IPS-15b (cell line): ENCODE results near the gene ST6GAL2.

Source experiments
- H3K27me3 ChIP-seq: one replicate; pipeline ENCODE4 v1.6.1; 2013; ENCODE audit warnings: low read length; ENCODE audit not compliant: control insufficient read depth, insufficient read depth
- H3K36me3 ChIP-seq: one replicate; pipeline ENCODE4 v1.6.1; 2013; ENCODE audit warnings: low read length; ENCODE audit not compliant: control insufficient read depth, insufficient read depth
- H3K4me1 ChIP-seq: one replicate; pipeline ENCODE4 v1.6.1; 2013; ENCODE audit warnings: mild to moderate bottlenecking, low read length; ENCODE audit not compliant: control insufficient read depth, insufficient read depth
- H3K4me3 ChIP-seq: one replicate; pipeline ENCODE4 v1.5.1; 2013; ENCODE audit warnings: low read depth, low read length
- H3K9ac ChIP-seq: one replicate; pipeline ENCODE4 v1.6.1; 2013; ENCODE audit warnings: low read depth, mild to moderate bottlenecking, low read length
- H3K9me3 ChIP-seq: one replicate; pipeline ENCODE4 v1.6.1; 2013; ENCODE audit warnings: mild to moderate bottlenecking, low read length; ENCODE audit not compliant: control insufficient read depth, insufficient read depth

Gene ST6GAL2

GRCh38 chr2:106841886-106842645 lies 43.9 kb downstream of the ST6GAL2 start:
- H3K27me3 ChIP-seq: no peaks in the 10 kb centered on the region
- H3K9ac ChIP-seq: no peak overlapping the region
- no peak overlapping the region for H3K4me3 ChIP-seq
- H3K9me3 ChIP-seq: no peaks in the 10 kb centered on the region
- H3K36me3 ChIP-seq: no peaks in the 10 kb centered on the region
- no peaks in the 10 kb centered on the region for H3K4me1 ChIP-seq

- no peaks in the 10 kb centered on the region for H3K9me3 ChIP-seq
- no peaks in the 10 kb centered on the region for H3K4me1 ChIP-seq
- H3K36me3 ChIP-seq: no peaks in the 10 kb centered on the region
- no peak overlapping the region for H3K4me3 ChIP-seq
- no peak overlapping the region for H3K9ac ChIP-seq
- no peaks in the 10 kb centered on the region for H3K27me3 ChIP-seq
These were observed 45.1 kb downstream of the ST6GAL2 start for GRCh38 chr2:106840818-106841217.

GRCh38 chr2:106839849-106840595 lies 45.9 kb downstream of the ST6GAL2 start:
- Histone ChIP-seq H3K36me3 (no peaks in the 10 kb centered on the region), H3K4me1 (no peaks in the 10 kb centered on the region), H3K9me3 (no peaks in the 10 kb centered on the region), H3K4me3 (no peak overlapping the region), H3K27me3 (no peaks in the 10 kb centered on the region), H3K9ac (no peak overlapping the region)

- H3K36me3 ChIP-seq: no peaks in the 10 kb centered on the region
- no peaks in the 10 kb centered on the region for H3K27me3 ChIP-seq
- no peak overlapping the region for H3K4me3 ChIP-seq
- no peaks in the 10 kb centered on the region for H3K9me3 ChIP-seq
- no peaks in the 10 kb centered on the region for H3K4me1 ChIP-seq
- H3K9ac ChIP-seq: no peak overlapping the region
These were observed 52.7 kb downstream of the ST6GAL2 start for GRCh38 chr2:106833256-106833655.

- H3K9ac ChIP-seq: no peak overlapping the region
- H3K27me3 ChIP-seq: no peaks in the 10 kb centered on the region
- H3K36me3 ChIP-seq: no peaks in the 10 kb centered on the region
- H3K4me1 ChIP-seq: no peaks in the 10 kb centered on the region
- no peaks in the 10 kb centered on the region for H3K9me3 ChIP-seq
- H3K4me3 ChIP-seq: no peak overlapping the region
These were observed 54.0 kb downstream of the ST6GAL2 start for GRCh38 chr2:106831816-106832569.

- Histone ChIP-seq H3K4me3 (no peak overlapping the region), H3K9ac (no peak overlapping the region), H3K4me1 (no peaks in the 10 kb centered on the region), H3K9me3 (no peaks in the 10 kb centered on the region), H3K36me3 (no peaks in the 10 kb centered on the region), H3K27me3 (no peaks in the 10 kb centered on the region)
These were observed 54.7 kb downstream of the ST6GAL2 start for GRCh38 chr2:106831241-106831640.

- Histone ChIP-seq H3K4me3 (no peak overlapping the region), H3K9me3 (no peaks in the 10 kb centered on the region), H3K4me1 (no peaks in the 10 kb centered on the region), H3K36me3 (no peaks in the 10 kb centered on the region), H3K27me3 (no peaks in the 10 kb centered on the region), H3K9ac (no peak overlapping the region)
These were observed 55.8 kb downstream of the ST6GAL2 start for GRCh38 chr2:106830191-106830590.

GRCh38 chr2:106828119-106828518 lies 57.8 kb downstream of the ST6GAL2 start:
- Histone ChIP-seq H3K4me1 (no peaks in the 10 kb centered on the region), H3K36me3 (no peaks in the 10 kb centered on the region), H3K9me3 (no peaks in the 10 kb centered on the region), H3K4me3 (no peak overlapping the region), H3K27me3 (no peaks in the 10 kb centered on the region), H3K9ac (no peak overlapping the region)

GRCh38 chr2:106827158-106827557 lies 58.8 kb downstream of the ST6GAL2 start:
- Histone ChIP-seq H3K4me1 (no peaks in the 10 kb centered on the region), H3K4me3 (no peak overlapping the region), H3K9ac (no peak overlapping the region), H3K27me3 (no peaks in the 10 kb centered on the region), H3K9me3 (no peaks in the 10 kb centered on the region), H3K36me3 (no peaks in the 10 kb centered on the region)

GRCh38 chr2:106825161-106825560 lies 60.8 kb downstream of the ST6GAL2 start:
- H3K9ac ChIP-seq: no peak overlapping the region
- no peaks in the 10 kb centered on the region for H3K4me1 ChIP-seq
- H3K27me3 ChIP-seq: no peaks in the 10 kb centered on the region
- H3K9me3 ChIP-seq: no peaks in the 10 kb centered on the region
- H3K4me3 ChIP-seq: no peak overlapping the region
- no peaks in the 10 kb centered on the region for H3K36me3 ChIP-seq

- Histone ChIP-seq H3K9me3 (no peaks in the 10 kb centered on the region), H3K36me3 (no peaks in the 10 kb centered on the region), H3K27me3 (no peaks in the 10 kb centered on the region), H3K4me1 (no peaks in the 10 kb centered on the region), H3K9ac (no peak overlapping the region), H3K4me3 (no peak overlapping the region)
These were observed 69.0 kb downstream of the ST6GAL2 start for GRCh38 chr2:106816974-106817373.
